HG03095 (cell line): ENCODE results near the gene ZBTB16.

Source experiments
- ATAC-seq: cut with Tn5 transposase; IDR thresholded peaks from one replicate; pipeline ENCODE4 v1.9.1; 2021; ENCODE audit warnings: moderate library complexity; ENCODE audit not compliant: unreplicated experiment

Gene ZBTB16

GRCh38 chr11:114063829-114064201 is 4.3 kb downstream of the ZBTB16 start:
- no peak for ATAC-seq

- ATAC-seq, result no peak
Measured at GRCh38 chr11:114064216-114064615, 4.7 kb downstream of the ZBTB16 start.

GRCh38 chr11:114065094-114065493 is 5.6 kb downstream of the ZBTB16 start:
- ATAC-seq, result no peak

GRCh38 chr11:114066046-114066648 is 6.6 kb downstream of the ZBTB16 start:
- no peak for ATAC-seq

- ATAC-seq, result no peak
Measured at GRCh38 chr11:114068327-114068726, 8.8 kb downstream of the ZBTB16 start.

GRCh38 chr11:114070464-114071139 is 11.1 kb downstream of the ZBTB16 start:
- ATAC-seq, result no peak

GRCh38 chr11:114073007-114073827 is 13.7 kb downstream of the ZBTB16 start:
- no peak for ATAC-seq

- ATAC-seq, result no peak
Measured at GRCh38 chr11:114073828-114074381, 14.4 kb downstream of the ZBTB16 start.

GRCh38 chr11:114074546-114075343 is 15.2 kb downstream of the ZBTB16 start:
- ATAC-seq, result no peak

GRCh38 chr11:114075344-114075610 is 15.8 kb downstream of the ZBTB16 start:
- no peak for ATAC-seq

- ATAC-seq, result no peak
Measured at GRCh38 chr11:114075891-114076441, 16.5 kb downstream of the ZBTB16 start.

- no peak for ATAC-seq
Measured at GRCh38 chr11:114076921-114077331, 17.4 kb downstream of the ZBTB16 start.

- no peak for ATAC-seq
Measured at GRCh38 chr11:114077482-114078305, 18.2 kb downstream of the ZBTB16 start.

- no peak for ATAC-seq
Measured at GRCh38 chr11:114078423-114078822, 18.9 kb downstream of the ZBTB16 start.

GRCh38 chr11:114079511-114080065 is 20.1 kb downstream of the ZBTB16 start:
- no peak for ATAC-seq

GRCh38 chr11:114080219-114080618 is 20.7 kb downstream of the ZBTB16 start:
- no peak for ATAC-seq

GRCh38 chr11:114080769-114081168 is 21.3 kb downstream of the ZBTB16 start:
- no peak for ATAC-seq

- ATAC-seq, result no peak
Measured at GRCh38 chr11:114081641-114082414, 22.3 kb downstream of the ZBTB16 start.

GRCh38 chr11:114082415-114082748 is 22.9 kb downstream of the ZBTB16 start:
- ATAC-seq, result no peak
